Heart right ventricle (tissue), 16 donors: ENCODE measurements around the gene PLPP2. TPM values are rescaled to one million over a fixed set of nuclear protein-coding genes. Genes with fewer than 3 reads are reported as not detected.

Experiments
- ATAC-seq, 8 donors: fragments of 200-7000 bp; cut with Tn5 transposase; one replicate each; pipeline ENCODE4 v1.9.1; 2020; ENCODE audit warnings: mild to moderate bottlenecking in 8 of 8, moderate library complexity in 8 of 8, moderate number of reproducible peaks in 1 of 8
- DNase-seq, 2 donors: peaks; one replicate each; pipeline ENCODE4 v3.0.0-alpha.2; 2020
- H3K27ac ChIP-seq, 10 donors: fragments of 200-600 bp; sonication (generic) in 2 of 10; one replicate each; pipeline versions ENCODE4 v1.5.0 to v1.8.0; 2020 to 2022; ENCODE audit warnings: mild to moderate bottlenecking in 3 of 10
- H3K27me3 ChIP-seq, 7 donors: fragments of 200-600 bp; one replicate each; pipeline ENCODE4 v1.8.0; 2021 to 2022; ENCODE audit warnings: mild to moderate bottlenecking in 2 of 7
- H3K36me3 ChIP-seq, 9 donors: fragments of 200-600 bp; sonication (generic) in 1 of 9; one replicate each; pipeline versions ENCODE4 v1.5.0 to v1.8.0; 2020 to 2022; ENCODE audit warnings: mild to moderate bottlenecking in 2 of 9
- H3K4me1 ChIP-seq, 9 donors: fragments of 200-600 bp; sonication (generic) in 1 of 9; one replicate each; pipeline versions ENCODE4 v1.5.0 to v1.8.0; 2020 to 2022; ENCODE audit warnings: mild to moderate bottlenecking in 4 of 9
- H3K4me3 ChIP-seq, 10 donors: fragments of 200-600 bp; sonication (generic) in 2 of 10; one replicate each; pipeline versions ENCODE4 v1.5.0 to v1.8.0; 2020 to 2022; ENCODE audit warnings: mild to moderate bottlenecking in 7 of 10, moderate library complexity in 2 of 10
- H3K9me3 ChIP-seq, 11 donors: fragments of 200-600 bp in 10 of 11; sonication (generic) in 2 of 11; one replicate each; pipeline versions ENCODE4 v1.5.0 to v1.8.0; 2013 to 2022; ENCODE audit warnings: mild to moderate bottlenecking in 2 of 11, control low read depth in 1 of 11, moderate library complexity in 1 of 11
- CTCF ChIP-seq, 9 donors: fragments of 200-600 bp; sonication (generic) in 2 of 9; IDR thresholded peaks; one replicate each; pipeline versions ENCODE4 v1.5.0 to v1.8.0; 2021 to 2022; ENCODE audit warnings: antibody characterized with exemption in 9 of 9, mild to moderate bottlenecking in 5 of 9, moderate library complexity in 1 of 9
- WGBS, 2 donors: extraction: QIAGEN DNeasy Blood & Tissue Kit; methylation state at CpG; one replicate each; pipeline ENCODE4 v1.1.7; 2013; ENCODE audit warnings: inconsistent platforms in 1 of 2; 5-methylcytosine and 5-hydroxymethylcytosine counted together
- intact Hi-C, 10 donors: fragments of 100-400 bp; cut with DNase I; formaldehyde crosslinking; loops; one replicate each; pipeline versions ENCODE4 v1.11.1 to v1.14.2; 2022
- polyA plus RNA-seq, 2 donors: library from polyadenylated mRNA; stranded (reverse); fragments of 200-250 nt; gene quantifications; one replicate each; pipeline ENCODE4 v1.2.3, GENCODE V29; 2013
- total RNA-seq, 10 donors: library from RNA; stranded (reverse); fragmentation: NEBNext Ultra II Directional in 3 of 10; extraction: Animal tissue kit (Norgen Biotek cat#: 25700) in 3 of 10; gene quantifications; one replicate each; pipeline versions ENCODE4 v1.2.1 to v1.2.4, GENCODE V29; 2021 to 2023
- donor health status: Arrhythmogenic right ventricular cardiomyopathy.
- donor health status: ischemic (EF 13 %, LVEDD 7.1; RV severe dilation, severe dysfunction).
- donor health status: healthy with polysubstance abuse.
- donor health status: DM: no; HTN: yes; CAD: no.
- donor health status: DM: no; HTN: no; CAD: no.
- donor health status: ischemic (EF 25% LVEDD 6.9; RV normal size, moderate dysfunction).
- donor health status: ischemic (EF 25% LVEDD 5.7; RV mildly dilated, moderate dysfunction).
- donor health status: healthy.
- donor health status: DM: yes; HTN: yes; CAD: no.
- donor health status: Ischemic cardiomyopathy.
- donor health status: ischemic (EF 35%, LVEDD 5.7; RV mildly dilated, moderate dysfunction).
- donor health status: nonischemic (EF 11% LVEDD 7.7; RV severe dilation, severe dysfunction).
- donor health status: DM: yes; HTN: yes; CAD: no.
- donor health status: PGD.
- donor health status: ischemic (EF 29% LVEDD 5.4; RV normal size, mild dysfunction).
- donor health status: nonischemic (EF 23%, LVEDD 6.1; RV moderate dilation, normal function).

PLPP2 gene
- total and polyA plus RNA-seq, 12 donors: 0.14 to 2.8 (median 0.76) TPM

- no peak for ATAC-seq
- Histone ChIP-seq H3K4me1 (no peaks in the 10 kb centered on the region), H3K36me3 (no peaks in the 10 kb centered on the region), H3K4me3 (no peak overlapping the region), H3K27me3 (peaks cover 8 to 45% (median 36%) of the 10 kb centered on the region in 7 donors), H3K9me3 (no peaks in the 10 kb centered on the region), H3K27ac (no peak overlapping the region)
- intact Hi-C loops: no loop called here
- TF ChIP-seq CTCF (IDR thresholded peaks at IDR 0.05): no peak
- no peak for DNase-seq
- 70 to 73% methylated on average over 10 of the region's 10 CpGs for WGBS, 2 donors
Observed at GRCh38 chr19:281992-282391, 9.2 kb downstream of the PLPP2 start.

DNA sequence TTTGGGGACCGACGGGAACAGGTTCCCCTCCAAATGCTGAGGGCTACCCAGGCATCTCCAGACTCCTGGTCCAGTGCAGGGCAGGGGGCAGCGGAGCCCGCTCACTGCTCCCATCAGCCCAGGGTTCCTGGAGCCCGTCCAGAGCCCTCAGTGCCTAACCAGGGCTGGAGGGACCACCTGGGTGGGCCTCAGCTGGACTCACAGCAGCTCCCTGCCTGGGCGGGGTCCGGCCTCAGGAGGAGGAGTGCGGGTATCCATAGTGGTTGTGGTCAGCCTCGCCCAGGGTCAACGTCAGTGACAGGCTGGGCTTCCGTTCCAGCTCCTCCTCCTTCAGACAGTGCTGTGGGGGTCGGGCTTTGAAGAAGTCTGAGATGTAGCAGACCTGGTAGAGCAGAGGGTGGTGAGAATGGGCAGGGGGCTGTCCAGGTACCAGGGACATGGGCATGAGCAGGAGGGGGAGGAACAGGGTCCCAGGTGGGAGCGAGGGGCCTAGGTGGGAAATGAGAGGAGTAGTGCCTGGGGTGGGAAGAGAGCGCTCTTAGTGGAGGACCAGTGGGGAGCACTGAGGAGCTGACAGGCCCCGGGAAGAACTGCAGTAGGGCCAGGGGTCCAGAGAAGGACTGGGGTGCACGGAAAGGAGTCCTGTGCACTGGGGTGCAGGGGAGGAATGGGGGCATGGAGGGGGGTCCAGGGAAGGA, 9.9 kb downstream of the PLPP2 start:
- peaks cover 8 to 51% (median 39%) of the 10 kb centered on the region in 7 donors for H3K27me3 ChIP-seq
- H3K4me1 ChIP-seq: no peaks in the 10 kb centered on the region
- intact Hi-C loops: no loop called here
- H3K9me3 ChIP-seq: no peaks in the 10 kb centered on the region
- no peak for TF ChIP-seq CTCF (IDR thresholded peaks at IDR 0.05)
- H3K36me3 ChIP-seq: no peaks in the 10 kb centered on the region
- ATAC-seq (no peak), DNase-seq (no peak)
- WGBS, 2 donors: 68 to 74% methylated on average over 16 of the region's 16 CpGs
- no peak overlapping the region for H3K4me3 ChIP-seq
- no peak overlapping the region for H3K27ac ChIP-seq

DNA sequence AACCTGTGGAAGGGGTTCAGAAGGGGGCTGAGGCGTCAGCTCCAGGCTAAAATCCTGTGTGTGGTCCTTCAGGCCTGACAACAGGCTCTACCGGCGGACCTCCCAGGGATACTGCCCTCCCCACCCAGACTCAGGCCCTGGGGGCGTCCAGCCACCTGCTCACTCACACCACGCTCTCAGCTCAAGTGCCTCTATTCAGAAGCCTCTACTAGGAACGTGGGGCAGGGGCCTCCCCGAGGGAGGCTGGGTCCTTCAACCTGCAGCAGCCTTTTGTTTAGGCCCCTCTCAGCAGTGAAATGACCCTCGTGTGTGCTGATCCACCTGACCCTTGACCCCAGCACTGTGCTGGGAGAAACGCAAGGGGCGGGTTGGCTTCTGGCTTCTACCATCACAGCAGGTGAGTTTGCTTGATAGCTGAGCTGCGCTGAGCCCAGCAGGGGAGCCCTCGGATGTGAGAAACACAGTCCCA, 10.6 kb downstream of the PLPP2 start:
- Histone ChIP-seq H3K27ac (no peak overlapping the region), H3K27me3 (peaks cover 8 to 59% (median 40%) of the 10 kb centered on the region in 7 donors), H3K9me3 (no peaks in the 10 kb centered on the region), H3K4me3 (no peak overlapping the region), H3K4me1 (no peaks in the 10 kb centered on the region), H3K36me3 (no peaks in the 10 kb centered on the region)
- DNase-seq (no peak), ATAC-seq (no peak)
- 56 to 58% methylated on average over 12 of the region's 12 CpGs for WGBS, 2 donors
- intact Hi-C loops: no loop called here
- TF ChIP-seq CTCF (IDR thresholded peaks at IDR 0.05): no peak

- H3K27me3 ChIP-seq: peaks cover 8 to 65% (median 40%) of the 10 kb centered on the region in 7 donors
- intact Hi-C loops: no loop called here
- no peak for TF ChIP-seq CTCF (IDR thresholded peaks at IDR 0.05)
- no peak for ATAC-seq
- 80 to 84% methylated on average over 10 of the region's 10 CpGs for WGBS, 2 donors
- no peak for DNase-seq
- H3K4me1 ChIP-seq: no peaks in the 10 kb centered on the region
- H3K9me3 ChIP-seq: no peaks in the 10 kb centered on the region
- H3K36me3 ChIP-seq: no peaks in the 10 kb centered on the region
- H3K4me3 ChIP-seq: no peak overlapping the region
- H3K27ac ChIP-seq: no peak overlapping the region
Observed at GRCh38 chr19:279656-280055, 11.5 kb downstream of the PLPP2 start.
